ENCODE data around the gene DLGAP3. TPM values are rescaled to one million over a fixed set of nuclear protein-coding genes. Genes with fewer than 3 reads are reported as not detected.
A peak's percentile ranks its signal among the peaks of the same experiment; 100 is the strongest.

The DLGAP3 gene, protein sequence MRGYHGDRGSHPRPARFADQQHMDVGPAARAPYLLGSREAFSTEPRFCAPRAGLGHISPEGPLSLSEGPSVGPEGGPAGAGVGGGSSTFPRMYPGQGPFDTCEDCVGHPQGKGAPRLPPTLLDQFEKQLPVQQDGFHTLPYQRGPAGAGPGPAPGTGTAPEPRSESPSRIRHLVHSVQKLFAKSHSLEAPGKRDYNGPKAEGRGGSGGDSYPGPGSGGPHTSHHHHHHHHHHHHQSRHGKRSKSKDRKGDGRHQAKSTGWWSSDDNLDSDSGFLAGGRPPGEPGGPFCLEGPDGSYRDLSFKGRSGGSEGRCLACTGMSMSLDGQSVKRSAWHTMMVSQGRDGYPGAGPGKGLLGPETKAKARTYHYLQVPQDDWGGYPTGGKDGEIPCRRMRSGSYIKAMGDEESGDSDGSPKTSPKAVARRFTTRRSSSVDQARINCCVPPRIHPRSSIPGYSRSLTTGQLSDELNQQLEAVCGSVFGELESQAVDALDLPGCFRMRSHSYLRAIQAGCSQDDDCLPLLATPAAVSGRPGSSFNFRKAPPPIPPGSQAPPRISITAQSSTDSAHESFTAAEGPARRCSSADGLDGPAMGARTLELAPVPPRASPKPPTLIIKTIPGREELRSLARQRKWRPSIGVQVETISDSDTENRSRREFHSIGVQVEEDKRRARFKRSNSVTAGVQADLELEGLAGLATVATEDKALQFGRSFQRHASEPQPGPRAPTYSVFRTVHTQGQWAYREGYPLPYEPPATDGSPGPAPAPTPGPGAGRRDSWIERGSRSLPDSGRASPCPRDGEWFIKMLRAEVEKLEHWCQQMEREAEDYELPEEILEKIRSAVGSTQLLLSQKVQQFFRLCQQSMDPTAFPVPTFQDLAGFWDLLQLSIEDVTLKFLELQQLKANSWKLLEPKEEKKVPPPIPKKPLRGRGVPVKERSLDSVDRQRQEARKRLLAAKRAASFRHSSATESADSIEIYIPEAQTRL
- total RNA-seq (2021; ENCODE audit: unreplicated experiment) (0.27 TPM), Bru-seq, nascent RNA (percentile 19 among the genes with signal in this experiment), BruChase-seq, experiment 1, labeled RNA remaining after a 6-hour chase (percentile 23 among the genes with signal in this experiment), BruChase-seq, experiment 2, labeled RNA remaining after a 2-hour chase (percentile 18 among the genes with signal in this experiment)
- 0.02 and 0.05 TPM in 2 replicates for polyA plus RNA-seq (2012)
- long read RNA-seq: 0 reads

DNA sequence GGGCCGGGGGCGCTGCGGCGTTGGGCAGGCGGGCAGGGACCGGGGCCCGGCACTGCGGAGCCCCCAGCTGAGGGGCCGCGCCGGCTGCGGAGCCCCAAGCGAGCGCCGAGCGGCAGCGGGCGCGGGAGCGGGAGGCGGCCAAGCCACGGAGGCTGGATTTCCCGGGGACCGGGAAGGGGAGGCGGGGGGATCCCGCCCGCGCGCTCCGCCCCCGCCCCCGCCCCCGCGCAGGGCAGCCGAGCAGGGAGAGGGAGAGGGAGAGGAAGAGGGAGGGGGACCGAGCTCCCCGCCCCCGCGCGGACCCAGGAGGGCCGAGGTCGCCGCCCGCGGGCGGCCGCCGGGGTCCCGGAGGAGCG is at the start of gene DLGAP3:
TSS of gene DLGAP3 (minus strand) at position 154 of the 356 bp plus-strand sequence. CDS start 24,267 bp downstream, outside the sequence.
- no peaks in the 10 kb centered on the region for H3K9me3 ChIP-seq (ENCODE audit: control insufficient read depth in 1 of 2, insufficient read depth in 1 of 2, low read depth in 1 of 2, low read length in 2 of 2)
- no peaks in the 10 kb centered on the region for H3K4me1 ChIP-seq (ENCODE audit: control insufficient read depth in 1 of 2, insufficient read depth in 2 of 2, low read length in 2 of 2)
- CTCF ChIA-PET: no interaction called here
- no peak within 1 kb of the TSS for H3K4me2 ChIP-seq (ENCODE audit: low read length)
- TF ChIP-seq POLR2A (IDR thresholded peaks at IDR 0.05; ENCODE audit: borderline replicate concordance, extremely low read depth, insufficient read depth, insufficient read length) (no peak), SP1 (IDR thresholded peaks at IDR 0.05; ENCODE audit: low read depth) (no peak)
- H3K4me3 ChIP-seq (replicated peaks in 1 of 2; ENCODE audit: low read depth in 1 of 2, low read length in 2 of 2): no peak within 1 kb of the TSS
- no TSS peak for BruUV-seq (replicated peaks)
- DNase-seq (ENCODE audit: low read depth, low spot score): no peak
- intact Hi-C loops (cut with micrococcal nuclease): no loop called here
- no peak for ATAC-seq
- RAD21 ChIA-PET (ENCODE audit: low non-redundant PET in 1 of 2, low total read pairs in 2 of 2, uncharacterized antibody in 2 of 2, unreplicated experiment in 2 of 2): no interaction called here
- no peaks in the 10 kb centered on the region for H3K36me3 ChIP-seq (ENCODE audit: control insufficient read depth in 1 of 2, insufficient read depth in 2 of 2, low read length in 2 of 2)
- H3K27me3 ChIP-seq (ENCODE audit: insufficient read depth, low read length): peaks cover 9% of the 10 kb centered on the region; the same call in 1 of the 2 replicates
- no peak within 1 kb of the TSS for H3K9ac ChIP-seq (ENCODE audit: low read length)
- H3K79me2 ChIP-seq (ENCODE audit: insufficient read depth, low read length): no peaks in the 10 kb centered on the region
- POLR2A ChIA-PET: no interaction called here
- no peak within 1 kb of the TSS for H2AFZ ChIP-seq (ENCODE audit: low read depth, low read length, poor library complexity, severe bottlenecking)
- H3K9me2 ChIP-seq (ENCODE audit: insufficient read depth): no peaks in the 10 kb centered on the region
- no peak within 1 kb of the TSS for H3K27ac ChIP-seq (ENCODE audit: low read depth, low read length)
- no peaks in the 10 kb centered on the region for H4K20me1 ChIP-seq (ENCODE audit: insufficient read depth)

DNA sequence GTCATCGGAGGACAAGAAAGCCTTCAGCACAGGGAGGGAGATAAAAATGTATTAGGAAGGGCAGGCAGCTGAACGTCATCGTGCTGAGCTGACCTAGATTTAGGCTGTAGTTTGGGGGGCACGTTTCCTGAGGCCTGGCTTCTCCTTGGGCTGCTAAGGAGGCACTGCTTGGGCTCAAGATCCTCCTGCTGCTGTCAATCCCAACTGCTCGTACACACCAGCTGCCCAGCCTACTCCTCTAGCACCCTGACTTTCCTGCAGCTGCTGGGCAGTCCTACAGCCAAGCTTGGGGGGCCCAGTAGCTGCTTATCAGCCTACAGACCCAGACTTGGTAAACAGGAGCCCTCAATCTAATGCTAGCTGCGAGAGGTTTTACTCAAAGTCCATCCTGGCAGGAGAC is 49.5 kb upstream of the DLGAP3 start:
- no peak for ATAC-seq
- CTCF ChIA-PET: no interaction called here
- no peak overlapping the region for H3K4me3 ChIP-seq (replicated peaks in 1 of 2; ENCODE audit: low read depth in 1 of 2, low read length in 2 of 2)
- no peak overlapping the region for H3K4me2 ChIP-seq (ENCODE audit: low read length)
- POLR2A ChIA-PET: no interaction called here
- H3K79me2 ChIP-seq (ENCODE audit: insufficient read depth, low read length): no peaks in the 10 kb centered on the region; the same call in 1 of the 2 replicates
- H3K4me1 ChIP-seq (ENCODE audit: control insufficient read depth in 1 of 2, insufficient read depth in 2 of 2, low read length in 2 of 2): peaks cover 0 to 4% of the 10 kb centered on the region in 2 experiments; a peak in 2 of 4 replicates
- no peaks in the 10 kb centered on the region for H3K9me3 ChIP-seq (ENCODE audit: control insufficient read depth in 1 of 2, insufficient read depth in 1 of 2, low read depth in 1 of 2, low read length in 2 of 2)
- BruUV-seq (replicated peaks): no TSS peak
- H4K20me1 ChIP-seq (ENCODE audit: insufficient read depth): no peaks in the 10 kb centered on the region
- H3K9ac ChIP-seq (ENCODE audit: low read length): no peak overlapping the region
- no peaks in the 10 kb centered on the region for H3K9me2 ChIP-seq (ENCODE audit: insufficient read depth)
- H3K36me3 ChIP-seq (ENCODE audit: control insufficient read depth in 1 of 2, insufficient read depth in 2 of 2, low read length in 2 of 2): no peaks in the 10 kb centered on the region
- TF ChIP-seq CBX3 (IDR thresholded peaks at IDR 0.05; ENCODE audit: low read depth) (no peak), FOSL1 (IDR thresholded peaks at IDR 0.05; ENCODE audit: low read depth) (no peak)
- intact Hi-C loops (cut with micrococcal nuclease): no loop called here
- H3K27ac ChIP-seq (ENCODE audit: low read depth, low read length): no peak overlapping the region
- RAD21 ChIA-PET (ENCODE audit: low non-redundant PET in 1 of 2, low total read pairs in 2 of 2, uncharacterized antibody in 2 of 2, unreplicated experiment in 2 of 2): no interaction called here
- no peak for DNase-seq (ENCODE audit: low read depth, low spot score)
- H3K27me3 ChIP-seq (ENCODE audit: insufficient read depth, low read length): no peaks in the 10 kb centered on the region
- no peak overlapping the region for H2AFZ ChIP-seq (ENCODE audit: low read depth, low read length, poor library complexity, severe bottlenecking)

Measured in HCT116 (cell line).